H1 (cell line): Measurements from ENCODE around the gene ESPNL. TPM values are rescaled to one million over a fixed set of nuclear protein-coding genes. Genes with fewer than 3 reads are reported as not detected.

Source experiments
- EGR1 ChIP-seq: IDR thresholded peaks from 2 replicates; pipeline ENCODE4 v1.6.1; 2011; ENCODE audit warnings: low read depth, low read length, borderline replicate concordance
- EP300 ChIP-seq, 2 experiments: IDR thresholded peaks; 1 replicate in 1 of 2; 2 replicates in 1 of 2; pipeline ENCODE4 v1.6.1; 2011 to 2012; ENCODE audit warnings: low read depth in 2 of 2, low read length in 2 of 2, mild to moderate bottlenecking in 2 of 2, borderline replicate concordance in 1 of 2, inconsistent platforms in 1 of 2, moderate library complexity in 1 of 2
- NANOG ChIP-seq: IDR thresholded peaks from 2 replicates; pipeline ENCODE4 v1.6.1; 2011; ENCODE audit warnings: low read length, low read depth, mild to moderate bottlenecking, inconsistent platforms; ENCODE audit not compliant: insufficient read depth, poor library complexity, severe bottlenecking
- POLR2A ChIP-seq, 2 experiments: IDR thresholded peaks; 1 replicate in 1 of 2; 2 replicates in 1 of 2; pipeline ENCODE4 v1.6.1; 2011; ENCODE audit warnings: low read depth in 2 of 2, low read length in 2 of 2, mild to moderate bottlenecking in 2 of 2; ENCODE audit errors: control extremely low read depth in 1 of 2
- POLR2AphosphoS5 ChIP-seq: IDR thresholded peaks from 2 replicates; pipeline ENCODE4 v1.6.1; 2011; ENCODE audit warnings: low read depth, low read length
- RXRA ChIP-seq: IDR thresholded peaks from 2 replicates; pipeline ENCODE4 v1.6.1; 2011; ENCODE audit warnings: low read depth, mild to moderate bottlenecking, low read length, moderate library complexity; ENCODE audit not compliant: insufficient read depth
- ZNF274 ChIP-seq: IDR thresholded peaks from 2 replicates; pipeline ENCODE4 v1.7.0; 2012; ENCODE audit warnings: low read length, borderline replicate concordance; ENCODE audit errors: extremely low read depth
- polyA plus RNA-seq, 7 experiments: library from polyadenylated mRNA; depleted of rRNA in 3 of 7; stranded (reverse) in 5 of 7; unstranded in 2 of 7; fragments of >200 nt in 5 of 7; fragments of 200-250 nt in 2 of 7; gene quantifications; 1 replicate in 5 of 7; 2 replicates in 1 of 7; 4 replicates in 1 of 7; pipeline versions ENCODE4 v1.2.1 to v1.2.3, GENCODE V29; 2011 to 2013; ENCODE audit warnings: missing spikeins in 2 of 7, mixed read lengths in 2 of 7
- total RNA-seq: library from RNA; stranded (reverse); fragmentation: NEBNext Ultra II Directional; extraction: Animal tissue kit (Norgen Biotek cat#: 25700); gene quantifications from 2 replicates; pipeline ENCODE4 v1.2.1, GENCODE V29; 2021
- TF ChIP-seq, protein P1 (sequence below): fragments of 300-600 bp; sonication (generic); IDR thresholded peaks from 2 replicates; pipeline ENCODE4 v1.7.1; 2012; ENCODE audit warnings: low read length, moderate library complexity, mild to moderate bottlenecking, inconsistent platforms; ENCODE audit not compliant: insufficient replicate concordance
- TF ChIP-seq, protein P2 (sequence below): IDR thresholded peaks from 2 replicates; pipeline ENCODE4 v1.6.1; 2012; ENCODE audit warnings: inconsistent platforms

Gene ESPNL
- total and polyA plus RNA-seq, 2 of the 8 experiments (the other 6 are each of a cell fraction or from before 2014, with no cell fraction given), result 0.68 to 1.3 TPM

DNA sequence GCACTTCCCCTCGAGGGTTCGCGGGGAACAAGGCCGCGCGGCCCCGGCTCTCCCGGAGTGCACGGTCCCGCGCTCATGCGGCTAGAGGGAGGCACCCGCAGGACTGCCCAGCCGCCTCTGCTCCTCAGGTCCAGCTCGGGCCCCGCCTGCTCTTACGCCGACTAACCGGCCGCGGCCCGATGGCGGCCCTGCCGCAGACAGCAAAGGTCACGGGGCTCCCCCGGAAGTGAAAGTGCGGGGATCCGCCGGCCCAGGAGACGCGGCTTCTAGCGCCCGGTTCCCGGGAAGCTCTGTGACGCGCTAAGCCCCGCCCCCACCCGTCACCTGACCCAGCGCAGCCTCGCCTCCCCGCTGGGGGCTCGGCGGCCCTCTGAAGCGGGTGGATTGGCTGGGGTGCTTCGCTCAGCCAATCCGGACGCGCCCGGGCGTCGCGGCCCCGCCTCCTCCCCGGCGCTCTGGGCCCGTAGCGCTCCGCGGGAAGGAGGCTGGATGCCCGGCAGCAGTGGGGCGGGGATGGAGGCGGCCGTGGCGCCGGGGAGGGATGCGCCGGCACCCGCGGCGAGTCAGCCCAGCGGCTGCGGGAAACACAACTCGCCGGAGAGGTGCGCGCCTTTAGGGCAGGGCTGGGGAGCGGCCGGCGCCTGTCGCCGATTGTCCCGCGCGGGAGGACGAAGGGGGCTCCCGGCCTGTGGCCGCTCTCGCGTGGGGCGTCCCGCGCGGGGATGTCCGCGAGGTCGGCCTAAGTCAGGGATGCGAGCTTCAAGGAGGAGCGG is 39.4 kb upstream of the ESPNL start, which contains the start of gene SCLY (continued):
- TF ChIP-seq, protein P1, sequence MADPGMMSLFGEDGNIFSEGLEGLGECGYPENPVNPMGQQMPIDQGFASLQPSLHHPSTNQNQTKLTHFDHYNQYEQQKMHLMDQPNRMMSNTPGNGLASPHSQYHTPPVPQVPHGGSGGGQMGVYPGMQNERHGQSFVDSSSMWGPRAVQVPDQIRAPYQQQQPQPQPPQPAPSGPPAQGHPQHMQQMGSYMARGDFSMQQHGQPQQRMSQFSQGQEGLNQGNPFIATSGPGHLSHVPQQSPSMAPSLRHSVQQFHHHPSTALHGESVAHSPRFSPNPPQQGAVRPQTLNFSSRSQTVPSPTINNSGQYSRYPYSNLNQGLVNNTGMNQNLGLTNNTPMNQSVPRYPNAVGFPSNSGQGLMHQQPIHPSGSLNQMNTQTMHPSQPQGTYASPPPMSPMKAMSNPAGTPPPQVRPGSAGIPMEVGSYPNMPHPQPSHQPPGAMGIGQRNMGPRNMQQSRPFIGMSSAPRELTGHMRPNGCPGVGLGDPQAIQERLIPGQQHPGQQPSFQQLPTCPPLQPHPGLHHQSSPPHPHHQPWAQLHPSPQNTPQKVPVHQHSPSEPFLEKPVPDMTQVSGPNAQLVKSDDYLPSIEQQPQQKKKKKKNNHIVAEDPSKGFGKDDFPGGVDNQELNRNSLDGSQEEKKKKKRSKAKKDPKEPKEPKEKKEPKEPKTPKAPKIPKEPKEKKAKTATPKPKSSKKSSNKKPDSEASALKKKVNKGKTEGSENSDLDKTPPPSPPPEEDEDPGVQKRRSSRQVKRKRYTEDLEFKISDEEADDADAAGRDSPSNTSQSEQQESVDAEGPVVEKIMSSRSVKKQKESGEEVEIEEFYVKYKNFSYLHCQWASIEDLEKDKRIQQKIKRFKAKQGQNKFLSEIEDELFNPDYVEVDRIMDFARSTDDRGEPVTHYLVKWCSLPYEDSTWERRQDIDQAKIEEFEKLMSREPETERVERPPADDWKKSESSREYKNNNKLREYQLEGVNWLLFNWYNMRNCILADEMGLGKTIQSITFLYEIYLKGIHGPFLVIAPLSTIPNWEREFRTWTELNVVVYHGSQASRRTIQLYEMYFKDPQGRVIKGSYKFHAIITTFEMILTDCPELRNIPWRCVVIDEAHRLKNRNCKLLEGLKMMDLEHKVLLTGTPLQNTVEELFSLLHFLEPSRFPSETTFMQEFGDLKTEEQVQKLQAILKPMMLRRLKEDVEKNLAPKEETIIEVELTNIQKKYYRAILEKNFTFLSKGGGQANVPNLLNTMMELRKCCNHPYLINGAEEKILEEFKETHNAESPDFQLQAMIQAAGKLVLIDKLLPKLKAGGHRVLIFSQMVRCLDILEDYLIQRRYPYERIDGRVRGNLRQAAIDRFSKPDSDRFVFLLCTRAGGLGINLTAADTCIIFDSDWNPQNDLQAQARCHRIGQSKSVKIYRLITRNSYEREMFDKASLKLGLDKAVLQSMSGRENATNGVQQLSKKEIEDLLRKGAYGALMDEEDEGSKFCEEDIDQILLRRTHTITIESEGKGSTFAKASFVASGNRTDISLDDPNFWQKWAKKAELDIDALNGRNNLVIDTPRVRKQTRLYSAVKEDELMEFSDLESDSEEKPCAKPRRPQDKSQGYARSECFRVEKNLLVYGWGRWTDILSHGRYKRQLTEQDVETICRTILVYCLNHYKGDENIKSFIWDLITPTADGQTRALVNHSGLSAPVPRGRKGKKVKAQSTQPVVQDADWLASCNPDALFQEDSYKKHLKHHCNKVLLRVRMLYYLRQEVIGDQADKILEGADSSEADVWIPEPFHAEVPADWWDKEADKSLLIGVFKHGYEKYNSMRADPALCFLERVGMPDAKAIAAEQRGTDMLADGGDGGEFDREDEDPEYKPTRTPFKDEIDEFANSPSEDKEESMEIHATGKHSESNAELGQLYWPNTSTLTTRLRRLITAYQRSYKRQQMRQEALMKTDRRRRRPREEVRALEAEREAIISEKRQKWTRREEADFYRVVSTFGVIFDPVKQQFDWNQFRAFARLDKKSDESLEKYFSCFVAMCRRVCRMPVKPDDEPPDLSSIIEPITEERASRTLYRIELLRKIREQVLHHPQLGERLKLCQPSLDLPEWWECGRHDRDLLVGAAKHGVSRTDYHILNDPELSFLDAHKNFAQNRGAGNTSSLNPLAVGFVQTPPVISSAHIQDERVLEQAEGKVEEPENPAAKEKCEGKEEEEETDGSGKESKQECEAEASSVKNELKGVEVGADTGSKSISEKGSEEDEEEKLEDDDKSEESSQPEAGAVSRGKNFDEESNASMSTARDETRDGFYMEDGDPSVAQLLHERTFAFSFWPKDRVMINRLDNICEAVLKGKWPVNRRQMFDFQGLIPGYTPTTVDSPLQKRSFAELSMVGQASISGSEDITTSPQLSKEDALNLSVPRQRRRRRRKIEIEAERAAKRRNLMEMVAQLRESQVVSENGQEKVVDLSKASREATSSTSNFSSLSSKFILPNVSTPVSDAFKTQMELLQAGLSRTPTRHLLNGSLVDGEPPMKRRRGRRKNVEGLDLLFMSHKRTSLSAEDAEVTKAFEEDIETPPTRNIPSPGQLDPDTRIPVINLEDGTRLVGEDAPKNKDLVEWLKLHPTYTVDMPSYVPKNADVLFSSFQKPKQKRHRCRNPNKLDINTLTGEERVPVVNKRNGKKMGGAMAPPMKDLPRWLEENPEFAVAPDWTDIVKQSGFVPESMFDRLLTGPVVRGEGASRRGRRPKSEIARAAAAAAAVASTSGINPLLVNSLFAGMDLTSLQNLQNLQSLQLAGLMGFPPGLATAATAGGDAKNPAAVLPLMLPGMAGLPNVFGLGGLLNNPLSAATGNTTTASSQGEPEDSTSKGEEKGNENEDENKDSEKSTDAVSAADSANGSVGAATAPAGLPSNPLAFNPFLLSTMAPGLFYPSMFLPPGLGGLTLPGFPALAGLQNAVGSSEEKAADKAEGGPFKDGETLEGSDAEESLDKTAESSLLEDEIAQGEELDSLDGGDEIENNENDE, result no peak
- TF ChIP-seq, protein P2, sequence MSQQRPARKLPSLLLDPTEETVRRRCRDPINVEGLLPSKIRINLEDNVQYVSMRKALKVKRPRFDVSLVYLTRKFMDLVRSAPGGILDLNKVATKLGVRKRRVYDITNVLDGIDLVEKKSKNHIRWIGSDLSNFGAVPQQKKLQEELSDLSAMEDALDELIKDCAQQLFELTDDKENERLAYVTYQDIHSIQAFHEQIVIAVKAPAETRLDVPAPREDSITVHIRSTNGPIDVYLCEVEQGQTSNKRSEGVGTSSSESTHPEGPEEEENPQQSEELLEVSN, result no peak
- TF ChIP-seq EP300 (IDR thresholded peaks at IDR 0.05; ENCODE audit: borderline replicate concordance in 1 of 2, low read depth in 2 of 2, low read length in 2 of 2) (no peak), NANOG (no peak), POLR2AphosphoS5 (no peak; the same call in 1 of the 2 replicates), ZNF274 (no peak), POLR2A (IDR thresholded peaks at IDR 0.05; ENCODE audit: control extremely low read depth in 1 of 2, low read depth in 2 of 2, low read length in 2 of 2) (peak; percentile 59 to 73; a peak in 2 of 3 replicates), EGR1 (no peak), RXRA (no peak)
